ENCODE results near the gene CALHM4. TPM values are rescaled to one million over a fixed set of nuclear protein-coding genes. Genes with fewer than 3 reads are reported as not detected.

CALHM4 gene
- total RNA-seq, 2 donors from 2014 or later, result not detected

Other genes starting within 250 kb of the CALHM4 start
- 10 to 100 TPM in 1 of 2 donors, 1 to 10 TPM in 1; 8.0 to 10.9 TPM for gene DSE, start 182.8 kb upstream of the CALHM4 start, total RNA-seq
- 1 to 10 TPM in 1 of 2 donors, under 1 TPM in 1; 0.61 to 4.2 TPM for gene CALHM6, start 92.4 kb upstream of the CALHM4 start, total RNA-seq
- gene CALHM5, start 42.1 kb upstream of the CALHM4 start, total RNA-seq, result under 1 TPM; 0.18 to 0.64 TPM
- not detected for gene TRAPPC3L, start 8.1 kb upstream of the CALHM4 start, total RNA-seq
- 10 to 100 TPM; 29.1 to 29.5 TPM for gene RWDD1, start 17.8 kb downstream of the CALHM4 start, total RNA-seq
- under 1 TPM; 0.27 to 0.31 TPM for gene RSPH4A, start 62.7 kb downstream of the CALHM4 start, total RNA-seq
- 10 to 100 TPM; 10.3 to 12.0 TPM for gene ZUP1, start 115.0 kb downstream of the CALHM4 start, total RNA-seq
- gene KPNA5, start 127.5 kb downstream of the CALHM4 start, total RNA-seq, result 1 to 10 TPM; 4.4 to 6.0 TPM
- under 1 TPM; 0.75 to 0.85 TPM for gene FAM162B, start 212.0 kb downstream of the CALHM4 start, total RNA-seq

All from left colon (tissue), 2 donors.